Body of pancreas (tissue), 4 donors: ENCODE data around the gene PAM16. TPM values are rescaled to one million over a fixed set of nuclear protein-coding genes. Genes with fewer than 3 reads are reported as not detected.

Experiments used
- ATAC-seq: fragments of 150-250 bp; one replicate; pipeline ENCODE4 v1.9.1; 2016
- DNase-seq, 4 donors: peaks; one replicate each; pipeline ENCODE4 v3.0.0-alpha.2; 2019
- H3K27ac ChIP-seq, 4 donors: fragments of 200-600 bp; sonication (generic); 1 replicate in 3 of 4; 2 replicates in 1 of 4; pipeline versions ENCODE4 v1.5.1 to v1.6.1; 2016 to 2019; ENCODE audit warnings: mild to moderate bottlenecking in 1 of 4, mixed read lengths in 1 of 4, moderate library complexity in 1 of 4
- H3K27me3 ChIP-seq, 2 donors: fragments of 200-600 bp; sonication (generic); one replicate each; pipeline ENCODE4 v1.6.0; 2016; ENCODE audit warnings: mild to moderate bottlenecking in 1 of 2
- H3K36me3 ChIP-seq, 2 donors: fragments of 200-600 bp; sonication (generic); replicated peaks in 1 of 2; 2 replicates each; pipeline ENCODE4 v1.5.1; 2016; ENCODE audit warnings: low read depth in 2 of 2; ENCODE audit not compliant: insufficient read depth in 1 of 2
- H3K4me1 ChIP-seq: fragments of 200-600 bp; sonication (generic); one replicate; pipeline ENCODE4 v1.6.0; 2016
- H3K4me3 ChIP-seq, 2 donors: fragments of 200-600 bp; sonication (generic); 1 replicate in 1 of 2; 2 replicates in 1 of 2; pipeline ENCODE4 v1.5.1; 2016 to 2019
- H3K9me3 ChIP-seq, 3 donors: fragments of 200-600 bp; sonication (generic); 1 replicate in 2 of 3; 2 replicates in 1 of 3; pipeline ENCODE4 v1.5.1; 2016
- POLR2A ChIP-seq, 3 donors: fragments of 450-650 bp; IDR thresholded peaks; one replicate each; pipeline ENCODE4 v1.6.1; 2016; ENCODE audit warnings: antibody characterized with exemption in 3 of 3, mild to moderate bottlenecking in 2 of 3
- WGBS, 2 donors: methylation state at CpG; one replicate each; pipeline ENCODE4 v1.1.5; 2017; 5-methylcytosine and 5-hydroxymethylcytosine counted together
- intact Hi-C: fragments of 100-400 bp; cut with DNase I; formaldehyde crosslinking; loops from one replicate; pipeline ENCODE4 v1.15.1; 2023
- total RNA-seq, 2 donors: library from RNA; depleted of rRNA; stranded (reverse); fragments of >200 nt; gene quantifications; one replicate each; pipeline ENCODE4 v1.1.0, GENCODE V29; 2016
- TF ChIP-seq, protein P1 (sequence below), 7 experiments: fragments of 450-650 bp in 4 of 7; fragments of 200-600 bp in 3 of 7; sonication (generic) in 3 of 7; IDR thresholded peaks; one replicate each; pipeline ENCODE4 v1.5.1; 2016 to 2019; ENCODE audit warnings: antibody characterized with exemption in 7 of 7

The PAM16 gene
- total RNA-seq, 2 donors from 2014 or later = 25.9 to 27.7 TPM

DNA sequence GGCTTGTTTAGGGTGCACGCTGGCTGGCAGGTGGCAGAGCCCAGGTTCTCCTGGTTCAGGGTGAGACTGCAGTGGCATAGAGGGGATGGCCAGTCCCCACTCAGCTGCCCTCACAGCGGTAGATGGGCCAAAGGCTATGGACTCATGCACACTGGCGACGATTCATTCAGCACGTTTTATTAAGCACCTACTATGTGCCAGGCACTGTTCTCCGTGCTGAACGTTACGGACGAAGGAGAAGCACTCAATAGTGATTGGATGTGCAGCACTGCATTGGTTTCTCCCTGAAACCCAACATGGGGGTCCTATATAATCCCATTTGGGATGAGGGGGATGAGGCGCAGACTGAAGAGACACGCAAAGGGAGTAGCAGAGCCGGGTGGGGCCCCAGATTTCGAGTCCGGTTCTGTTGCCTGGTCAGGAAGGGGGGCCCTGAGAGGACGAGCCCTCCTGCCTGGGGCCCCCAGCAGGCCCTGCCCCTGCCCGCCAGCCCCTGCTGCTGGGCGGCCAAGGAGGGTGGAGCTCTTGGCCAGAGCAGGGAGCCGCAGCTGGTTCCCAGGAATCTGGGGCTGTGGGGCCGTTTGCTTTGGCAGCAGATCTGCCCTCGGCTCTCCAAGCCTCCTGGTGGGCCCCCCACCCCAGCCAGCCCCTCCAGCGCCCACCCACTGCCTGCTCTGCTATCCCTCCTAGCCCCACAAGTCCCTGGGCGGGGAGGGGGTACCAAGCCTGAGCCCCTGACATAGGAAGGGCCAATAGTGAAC, 26.4 kb downstream of the PAM16 start:
- WGBS, 2 donors = 69 to 74% methylated on average over 16 to 22 of the region's 22 CpGs
- Histone ChIP-seq H3K9me3 (no peaks in the 10 kb centered on the region), H3K27me3 (no peaks in the 10 kb centered on the region), H3K36me3 (no peaks in the 10 kb centered on the region), H3K4me1 (peaks cover 79% of the 10 kb centered on the region), H3K27ac (peak overlapping the region; percentile 74 to 91 (median 87)), H3K4me3 (no peak overlapping the region)
- intact Hi-C loops = no loop called here
- TF ChIP-seq, protein P1, sequence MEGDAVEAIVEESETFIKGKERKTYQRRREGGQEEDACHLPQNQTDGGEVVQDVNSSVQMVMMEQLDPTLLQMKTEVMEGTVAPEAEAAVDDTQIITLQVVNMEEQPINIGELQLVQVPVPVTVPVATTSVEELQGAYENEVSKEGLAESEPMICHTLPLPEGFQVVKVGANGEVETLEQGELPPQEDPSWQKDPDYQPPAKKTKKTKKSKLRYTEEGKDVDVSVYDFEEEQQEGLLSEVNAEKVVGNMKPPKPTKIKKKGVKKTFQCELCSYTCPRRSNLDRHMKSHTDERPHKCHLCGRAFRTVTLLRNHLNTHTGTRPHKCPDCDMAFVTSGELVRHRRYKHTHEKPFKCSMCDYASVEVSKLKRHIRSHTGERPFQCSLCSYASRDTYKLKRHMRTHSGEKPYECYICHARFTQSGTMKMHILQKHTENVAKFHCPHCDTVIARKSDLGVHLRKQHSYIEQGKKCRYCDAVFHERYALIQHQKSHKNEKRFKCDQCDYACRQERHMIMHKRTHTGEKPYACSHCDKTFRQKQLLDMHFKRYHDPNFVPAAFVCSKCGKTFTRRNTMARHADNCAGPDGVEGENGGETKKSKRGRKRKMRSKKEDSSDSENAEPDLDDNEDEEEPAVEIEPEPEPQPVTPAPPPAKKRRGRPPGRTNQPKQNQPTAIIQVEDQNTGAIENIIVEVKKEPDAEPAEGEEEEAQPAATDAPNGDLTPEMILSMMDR (IDR thresholded peaks at IDR 0.05) = no peak
- TF ChIP-seq POLR2A (IDR thresholded peaks at IDR 0.05) = no peak
- DNase-seq (no peak), ATAC-seq (no peak)

DNA sequence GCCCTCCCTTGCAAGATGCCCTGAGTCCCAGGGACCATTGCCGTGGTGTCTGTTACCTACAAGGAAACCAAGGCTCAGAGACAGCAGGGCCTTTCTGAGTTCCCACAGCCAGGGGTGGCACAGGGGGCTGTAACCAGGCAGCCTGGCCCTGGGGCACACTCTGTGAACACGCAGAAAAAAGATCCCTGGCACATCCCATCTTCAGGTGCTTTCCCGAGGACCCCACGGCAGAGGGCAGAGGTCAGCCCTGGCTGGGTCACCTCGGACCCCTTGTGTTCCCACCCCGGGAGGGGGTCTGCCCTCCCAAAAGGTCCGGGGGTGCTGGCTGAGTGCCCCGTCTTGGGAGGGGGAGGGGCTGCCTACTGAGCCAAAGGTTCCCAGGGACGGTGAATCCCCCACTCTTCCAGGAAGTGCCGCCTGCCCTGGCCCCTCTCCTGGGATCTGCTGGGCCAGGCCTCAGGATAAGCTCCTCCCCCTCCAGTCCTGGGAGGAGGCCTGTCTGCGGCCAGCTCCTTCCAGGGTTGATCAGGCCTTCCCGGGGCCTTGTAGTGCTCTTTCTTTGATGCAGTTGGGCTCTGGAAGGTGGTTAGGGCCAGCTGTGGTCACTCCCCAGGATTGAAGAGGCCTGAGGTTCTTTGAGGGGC, 27.2 kb downstream of the PAM16 start:
- H3K36me3 ChIP-seq = no peaks in the 10 kb centered on the region
- no peak overlapping the region for H3K4me3 ChIP-seq
- H3K9me3 ChIP-seq = no peaks in the 10 kb centered on the region
- TF ChIP-seq POLR2A (IDR thresholded peaks at IDR 0.05) = no peak
- TF ChIP-seq, protein P1 (IDR thresholded peaks at IDR 0.05) = no peak
- peaks cover 81% of the 10 kb centered on the region for H3K4me1 ChIP-seq
- no peaks in the 10 kb centered on the region for H3K27me3 ChIP-seq
- DNase-seq (peak in 3 of 4 donors; percentile 64 to 83 (median 76)), ATAC-seq (peak; percentile 51)
- intact Hi-C loops = no loop called here
- WGBS, 2 donors = 12 to 20% methylated on average over 2 to 12 of the region's 12 CpGs
- peak overlapping the region; percentile 74 to 91 (median 87) for H3K27ac ChIP-seq

DNA sequence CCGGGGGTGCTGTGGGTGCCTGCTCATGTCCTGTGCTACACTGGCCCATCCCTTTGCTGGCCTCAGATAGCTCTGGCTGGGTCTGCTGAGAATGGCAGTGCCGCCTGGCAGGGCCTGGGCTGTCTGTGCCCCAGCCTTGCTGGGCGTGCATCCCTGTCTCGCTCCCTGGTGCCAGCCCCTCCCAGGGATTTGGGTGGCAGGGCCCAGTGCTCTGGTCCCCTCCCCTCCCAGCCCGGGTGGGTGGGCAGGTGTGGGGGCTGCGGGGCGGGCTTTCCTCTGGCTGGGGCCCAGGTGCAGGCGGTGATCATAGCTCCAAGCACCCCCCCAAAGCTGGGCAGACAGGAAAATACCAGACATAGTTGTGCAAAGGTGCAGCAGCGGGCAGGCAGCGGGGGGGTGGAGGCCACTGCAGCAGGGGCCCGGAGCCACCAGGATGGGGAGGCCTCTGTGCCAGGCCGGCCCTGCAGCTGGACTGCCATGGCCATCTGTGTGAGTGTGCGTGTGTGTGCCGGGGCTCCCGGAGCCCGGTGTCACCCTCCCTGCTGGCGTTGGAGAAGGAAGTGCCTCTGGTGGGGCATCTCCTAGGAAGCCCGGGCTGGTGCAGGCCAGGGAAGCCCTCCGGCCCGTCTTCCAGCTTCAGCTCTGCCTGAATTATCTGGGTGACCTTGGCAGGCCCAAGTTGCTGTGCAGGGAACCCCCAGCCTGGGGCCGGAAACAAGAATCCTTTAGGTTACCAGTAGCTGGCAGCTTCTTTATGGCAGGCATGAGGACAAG, 27.9 kb downstream of the PAM16 start:
- no peak for TF ChIP-seq POLR2A (IDR thresholded peaks at IDR 0.05)
- TF ChIP-seq, protein P1 (IDR thresholded peaks at IDR 0.05) = no peak
- Histone ChIP-seq H3K27ac (peak overlapping the region; percentile 74 to 91 (median 87)), H3K9me3 (no peaks in the 10 kb centered on the region), H3K27me3 (no peaks in the 10 kb centered on the region), H3K4me1 (peaks cover 81% of the 10 kb centered on the region), H3K4me3 (no peak overlapping the region), H3K36me3 (no peaks in the 10 kb centered on the region)
- WGBS, 2 donors = 40 to 50% methylated on average over 1 to 21 of the region's 21 CpGs
- ATAC-seq (peak; percentile 54), DNase-seq (peak; percentile 49 to 77 (median 63))
- intact Hi-C loops = no loop called here

DNA sequence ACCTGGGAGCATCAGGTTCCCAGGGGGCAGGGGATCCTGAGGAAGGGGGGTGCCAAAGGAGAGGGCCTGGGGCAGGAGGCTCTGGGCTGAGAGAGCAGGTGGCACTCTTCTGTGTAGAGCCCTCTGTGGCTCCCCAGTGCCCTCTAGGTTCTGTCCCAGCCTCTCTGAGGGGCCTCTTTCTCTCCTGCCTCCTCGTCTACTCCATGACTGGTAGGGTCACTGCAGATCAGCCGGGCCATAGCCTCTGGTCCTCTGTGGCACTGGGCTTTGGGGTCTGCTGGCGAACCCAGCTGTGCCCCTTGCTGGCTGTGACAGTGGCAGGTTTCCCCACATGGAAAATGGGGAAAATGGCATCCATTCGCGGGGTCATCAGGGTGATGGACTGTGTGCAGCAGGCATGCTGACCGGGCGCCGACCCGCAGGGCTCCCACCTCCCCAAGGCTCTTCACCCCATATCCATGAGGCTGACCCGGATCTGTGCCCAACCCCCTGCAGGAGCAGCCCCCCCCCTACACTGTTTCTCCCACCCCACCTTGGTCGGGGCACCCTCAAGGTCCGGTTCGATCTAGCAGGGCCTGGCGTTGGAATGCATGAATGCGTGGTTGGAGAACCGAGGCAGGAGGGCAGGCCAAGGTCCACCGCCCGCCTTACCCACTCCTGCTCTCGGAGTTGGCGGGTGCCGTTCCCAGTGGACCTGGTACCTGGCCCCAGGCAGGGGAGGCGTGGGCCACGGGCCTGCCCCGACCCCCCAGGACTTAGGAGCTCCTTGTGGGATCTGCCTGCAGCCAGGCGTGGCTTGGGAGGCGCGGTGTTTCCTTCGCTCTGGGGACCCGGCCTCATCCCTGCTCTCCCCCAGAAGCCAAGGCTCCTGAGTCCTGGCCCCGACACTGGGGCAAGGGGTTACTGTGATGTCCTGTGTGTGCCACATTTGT, 28.7 kb downstream of the PAM16 start:
- intact Hi-C loops = no loop called here
- Histone ChIP-seq H3K27me3 (no peaks in the 10 kb centered on the region), H3K4me1 (peaks cover 82% of the 10 kb centered on the region), H3K27ac (peak overlapping the region; percentile 74 to 91 (median 87)), H3K4me3 (no peak overlapping the region), H3K9me3 (no peaks in the 10 kb centered on the region), H3K36me3 (no peaks in the 10 kb centered on the region)
- TF ChIP-seq POLR2A (IDR thresholded peaks at IDR 0.05) = no peak
- ATAC-seq = no peak
- DNase-seq = peak in 1 of 4 donors; percentile 15
- WGBS, 2 donors = 74% methylated on average over 26 of the region's 30 CpGs; no CpG with 5 or more reads in 1 of the 2 donors
